Cardiac ventricle fibroblast (primary cell): ENCODE measurements around the gene PCDHA5. TPM values are rescaled to one million over a fixed set of nuclear protein-coding genes. Genes with fewer than 3 reads are reported as not detected.

Experiments used
- total RNA-seq: library from RNA; depleted of rRNA; stranded (reverse); fragments of >200 nt; gene quantifications from 2 replicates; pipeline ENCODE4 v1.2.3, GENCODE V29; 2015

PCDHA5 gene
- not detected in 2 replicates for total RNA-seq

DNA sequence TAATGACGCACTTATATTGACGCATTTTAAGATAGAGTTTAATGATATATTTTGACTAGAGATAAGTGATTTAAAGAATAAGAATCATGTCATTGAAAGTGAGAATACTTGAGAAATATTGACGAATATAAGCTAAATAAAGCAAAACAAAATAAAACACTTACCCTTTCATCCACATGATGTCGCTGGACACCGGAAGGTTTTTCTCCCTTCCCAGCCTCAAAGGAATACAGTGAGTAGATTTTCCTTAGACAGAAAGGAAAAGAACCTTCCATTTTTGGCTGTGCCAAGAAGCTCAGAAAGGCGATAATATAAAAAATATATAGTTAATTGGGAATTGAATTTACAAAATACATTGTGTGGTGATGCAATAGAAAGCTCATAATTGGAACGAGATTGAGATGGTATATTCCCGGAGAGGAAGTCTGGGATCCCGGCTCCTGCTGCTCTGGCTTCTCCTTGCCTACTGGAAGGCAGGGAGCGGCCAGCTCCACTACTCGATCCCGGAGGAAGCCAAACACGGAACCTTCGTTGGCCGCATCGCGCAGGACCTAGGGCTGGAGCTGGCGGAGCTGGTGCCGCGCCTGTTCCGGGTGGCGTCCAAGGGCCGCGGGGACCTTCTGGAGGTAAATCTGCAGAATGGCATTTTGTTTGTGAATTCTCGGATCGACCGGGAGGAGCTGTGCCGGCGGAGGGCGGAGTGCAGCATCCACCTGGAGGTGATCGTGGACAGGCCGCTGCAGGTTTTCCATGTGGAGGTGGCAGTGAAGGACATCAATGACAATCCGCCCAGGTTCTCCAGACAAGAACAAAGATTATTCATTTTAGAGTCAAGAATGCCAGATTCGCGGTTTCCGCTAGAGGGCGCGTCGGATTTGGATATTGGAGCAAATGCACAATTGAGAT, at the start of gene PCDHA5:
Gene PCDHA5, plus strand, starts transcription at position 239 of the 906 bp plus-strand sequence.

DNA sequence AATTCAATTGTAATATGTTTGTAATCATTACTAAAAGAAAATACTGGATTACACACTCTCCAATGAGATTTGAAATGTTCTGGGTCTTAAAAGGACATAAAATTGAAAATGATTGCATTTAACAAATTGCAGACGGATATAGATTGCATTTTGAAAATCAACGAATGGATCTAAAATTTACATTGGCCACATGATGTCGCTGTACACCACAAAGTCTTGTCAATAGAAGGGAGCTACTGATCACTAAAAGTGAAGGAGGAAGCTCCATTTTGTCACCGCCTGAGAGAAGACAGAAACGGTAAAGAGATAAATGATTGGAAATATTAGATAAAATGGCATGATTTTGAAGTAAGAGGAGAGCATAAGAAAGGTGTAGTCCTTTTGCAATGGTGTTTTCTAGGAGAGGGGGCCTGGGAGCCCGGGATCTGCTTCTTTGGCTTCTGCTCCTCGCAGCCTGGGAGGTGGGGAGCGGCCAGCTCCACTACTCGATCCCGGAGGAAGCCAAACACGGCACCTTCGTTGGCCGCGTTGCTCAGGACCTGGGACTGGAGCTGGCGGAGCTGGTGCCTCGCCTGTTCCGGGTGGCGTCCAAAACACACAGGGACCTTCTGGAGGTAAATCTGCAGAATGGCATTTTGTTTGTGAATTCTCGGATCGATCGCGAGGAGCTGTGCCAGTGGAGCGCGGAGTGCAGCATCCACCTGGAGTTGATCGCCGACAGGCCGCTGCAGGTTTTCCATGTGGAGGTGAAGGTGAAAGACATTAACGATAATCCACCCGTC, 35.3 kb upstream of the PCDHA5 start, which contains the start of gene PCDHA1:
Gene PCDHA1, plus strand, starts transcription at position 236 of the 782 bp plus-strand sequence.

DNA sequence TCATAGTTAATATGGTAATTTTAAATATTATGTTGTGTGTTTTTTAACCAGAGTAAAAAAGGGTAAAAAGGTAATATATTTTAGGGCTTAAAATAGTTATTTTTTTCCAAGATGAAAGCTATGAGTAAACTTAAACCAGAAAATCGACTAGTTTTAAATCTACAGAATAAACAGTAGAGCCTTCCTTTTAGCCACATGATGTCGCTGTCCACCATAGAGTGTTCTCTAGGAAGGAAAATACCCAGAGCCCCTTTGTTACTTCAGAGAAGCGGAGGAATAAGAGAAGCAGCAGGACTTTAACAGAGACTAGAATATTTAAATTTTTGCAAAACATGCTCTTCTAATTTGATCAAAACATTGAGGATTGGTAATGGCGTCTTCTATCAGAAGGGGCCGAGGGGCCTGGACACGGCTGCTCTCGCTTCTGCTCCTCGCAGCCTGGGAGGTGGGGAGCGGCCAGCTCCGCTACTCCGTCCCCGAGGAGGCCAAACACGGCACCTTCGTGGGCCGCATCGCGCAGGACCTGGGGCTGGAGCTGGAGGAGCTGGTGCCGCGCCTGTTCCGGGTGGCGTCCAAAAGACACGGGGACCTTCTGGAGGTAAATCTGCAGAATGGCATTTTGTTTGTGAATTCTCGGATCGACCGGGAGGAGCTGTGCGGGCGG, 26.7 kb upstream of the PCDHA5 start, which contains the start of gene PCDHA2:
Gene PCDHA2, plus strand, starts transcription at position 258 of the 664 bp plus-strand sequence.

DNA sequence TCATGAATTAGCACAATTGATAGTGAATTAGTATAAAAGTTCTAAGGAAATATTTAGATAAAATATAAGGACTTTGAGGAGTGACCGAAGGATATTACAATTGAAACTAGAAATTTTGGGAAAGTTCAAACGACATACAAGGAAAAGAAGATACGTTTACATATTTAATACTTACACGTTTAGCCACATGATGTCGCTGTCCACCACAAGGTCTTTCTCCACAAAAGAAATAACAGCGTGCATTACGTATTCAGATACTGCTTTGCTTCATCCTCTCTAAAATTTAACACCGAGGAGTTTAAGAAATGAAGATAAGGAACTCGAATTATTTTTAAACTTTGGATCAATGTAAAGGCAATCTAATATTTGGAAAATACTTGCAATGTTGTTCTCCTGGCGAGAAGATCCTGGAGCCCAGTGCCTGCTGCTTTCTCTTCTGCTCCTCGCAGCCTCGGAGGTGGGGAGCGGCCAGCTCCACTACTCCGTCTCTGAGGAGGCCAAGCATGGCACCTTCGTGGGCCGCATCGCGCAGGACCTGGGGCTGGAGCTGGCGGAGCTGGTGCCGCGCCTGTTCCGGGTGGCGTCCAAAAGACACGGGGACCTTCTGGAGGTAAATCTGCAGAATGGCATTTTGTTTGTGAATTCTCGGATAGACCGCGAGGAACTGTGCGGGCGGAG, 20.5 kb upstream of the PCDHA5 start, which contains the start of gene PCDHA3:
Gene PCDHA3, plus strand, starts transcription at position 242 of the 678 bp plus-strand sequence.

DNA sequence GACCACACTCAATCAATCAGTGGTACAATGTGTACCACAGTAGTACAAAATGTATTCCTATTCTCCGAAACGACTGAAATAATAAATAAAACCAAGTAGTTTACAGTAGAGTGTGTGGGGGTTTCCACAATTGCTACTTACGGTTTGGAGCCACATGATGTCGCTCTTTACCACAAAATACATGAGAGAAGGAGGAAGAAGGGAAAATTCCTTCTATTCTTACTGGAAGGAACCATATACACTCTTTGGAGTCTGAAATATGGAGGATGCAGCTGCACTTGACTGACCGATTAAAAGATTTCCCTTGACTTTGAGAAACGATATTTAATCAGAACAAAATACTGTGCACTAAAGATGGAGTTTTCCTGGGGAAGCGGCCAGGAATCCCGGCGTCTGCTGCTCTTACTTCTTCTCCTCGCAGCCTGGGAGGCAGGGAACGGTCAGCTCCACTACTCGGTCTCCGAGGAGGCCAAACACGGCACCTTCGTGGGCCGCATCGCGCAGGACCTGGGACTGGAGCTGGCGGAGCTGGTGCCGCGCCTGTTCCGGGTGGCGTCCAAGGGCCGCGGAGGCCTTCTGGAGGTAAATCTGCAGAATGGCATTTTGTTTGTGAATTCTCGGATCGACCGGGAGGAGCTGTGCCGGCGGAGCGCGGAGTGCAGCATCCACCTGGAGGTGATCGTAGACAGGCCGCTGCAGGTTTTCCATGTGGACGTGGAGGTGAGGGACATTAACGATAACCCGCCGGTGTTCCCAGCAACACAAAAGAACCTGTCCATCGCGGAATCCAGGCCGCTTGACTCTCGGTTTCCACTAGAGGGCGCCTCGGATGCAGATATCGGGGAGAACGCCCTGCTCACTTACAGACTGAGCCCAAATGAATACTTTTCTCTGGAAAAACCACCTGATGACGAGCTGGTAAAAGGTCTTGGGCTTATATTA, 14.3 kb upstream of the PCDHA5 start, which contains the start of gene PCDHA4:
Gene PCDHA4, plus strand, starts transcription at position 235 of the 942 bp plus-strand sequence.

DNA sequence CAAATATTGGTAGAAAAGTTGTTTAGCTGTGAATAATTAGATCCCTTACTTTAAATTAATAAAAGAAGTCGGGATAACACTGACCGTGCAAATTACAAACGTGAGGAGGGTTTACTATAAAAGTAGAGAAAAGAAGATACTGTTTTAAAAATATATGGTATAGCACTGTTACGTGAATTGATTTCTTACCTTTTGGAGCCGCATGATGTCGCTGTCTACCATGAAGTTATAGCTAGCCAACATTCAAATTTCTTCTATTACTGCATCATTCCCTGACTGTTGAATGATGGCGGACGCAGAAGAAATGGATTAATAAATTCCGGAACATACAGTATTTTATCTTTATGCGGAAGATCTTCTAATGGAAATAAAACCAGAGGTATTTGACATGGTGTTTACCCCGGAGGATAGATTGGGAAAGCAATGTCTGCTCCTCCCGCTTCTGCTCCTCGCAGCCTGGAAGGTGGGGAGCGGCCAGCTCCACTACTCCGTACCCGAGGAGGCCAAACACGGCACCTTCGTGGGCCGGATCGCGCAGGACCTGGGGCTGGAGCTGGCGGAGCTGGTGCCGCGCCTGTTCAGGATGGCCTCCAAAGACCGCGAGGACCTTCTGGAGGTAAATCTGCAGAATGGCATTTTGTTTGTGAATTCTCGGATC, 6.4 kb downstream of the PCDHA5 start, which contains the start of gene PCDHA6:
Gene PCDHA6, plus strand, starts transcription at position 257 of the 658 bp plus-strand sequence. Its CDS starts 132 bp downstream, at position 389.

DNA sequence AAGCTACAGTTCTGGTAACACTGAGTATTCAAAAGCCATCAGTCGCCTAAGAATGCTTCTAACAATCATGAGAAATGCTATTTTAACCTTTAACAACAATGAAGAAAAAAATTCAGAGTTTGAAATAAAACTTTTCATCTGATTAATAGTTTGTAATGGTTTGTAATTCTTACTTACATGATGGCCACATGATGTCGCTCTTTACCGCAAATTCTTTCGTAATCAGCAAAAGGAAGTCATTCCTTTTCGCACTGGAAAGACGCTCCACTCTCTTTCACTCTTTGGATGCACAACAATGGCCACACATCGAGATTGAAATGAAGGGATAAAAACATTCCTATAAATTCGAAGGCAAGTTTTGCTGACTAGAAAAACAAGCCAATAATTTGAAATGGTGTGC, 12.6 kb downstream of the PCDHA5 start, which contains the start of gene PCDHA7:
Gene PCDHA7, plus strand, starts transcription at position 277 of the 400 bp plus-strand sequence. Its CDS starts 115 bp downstream, at position 392.

DNA sequence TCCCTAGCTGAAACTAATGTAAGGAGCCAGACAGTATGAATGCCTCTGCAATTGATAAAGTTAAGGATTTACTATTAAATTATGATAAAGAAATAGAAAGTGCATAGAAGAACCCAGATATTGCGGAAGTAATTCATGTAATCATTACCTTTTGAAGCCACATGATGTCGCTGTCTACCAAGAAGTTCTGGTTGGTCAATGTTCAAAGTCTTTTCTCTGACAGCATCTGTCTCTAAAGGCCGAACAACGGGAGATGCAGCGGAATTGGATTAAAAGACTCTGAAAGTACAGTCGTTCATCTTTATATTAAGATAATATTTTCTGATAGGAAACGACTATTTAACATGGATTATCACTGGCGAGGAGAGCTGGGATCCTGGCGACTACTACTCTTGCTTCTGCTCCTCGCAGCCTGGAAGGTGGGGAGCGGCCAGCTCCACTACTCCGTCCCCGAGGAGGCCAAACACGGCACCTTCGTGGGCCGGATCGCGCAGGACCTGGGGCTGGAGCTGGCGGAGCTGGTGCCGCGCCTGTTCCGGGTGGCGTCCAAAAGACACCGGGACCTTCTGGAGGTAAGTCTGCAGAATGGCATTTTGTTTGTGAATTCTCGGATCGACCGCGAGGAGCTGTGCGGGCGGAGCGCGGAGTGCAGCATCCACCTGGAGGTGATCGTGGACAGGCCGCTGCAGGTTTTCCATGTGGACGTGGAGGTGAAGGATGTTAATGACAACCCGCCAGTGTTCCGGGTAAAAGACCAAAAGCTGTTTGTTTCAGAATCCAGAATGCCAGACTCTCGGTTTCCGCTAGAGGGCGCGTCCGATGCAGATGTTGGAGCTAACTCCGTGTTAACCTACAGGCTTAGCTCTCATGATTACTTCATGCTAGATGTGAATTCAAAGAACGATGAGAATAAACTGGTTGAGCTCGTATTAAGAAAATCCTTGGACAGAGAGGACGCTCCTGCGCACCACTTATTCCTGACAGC, 19.9 kb downstream of the PCDHA5 start, which contains the start of gene PCDHA8:
Gene PCDHA8, plus strand, starts transcription at position 210 of the 985 bp plus-strand sequence. Its CDS starts 135 bp downstream, at position 345.

DNA sequence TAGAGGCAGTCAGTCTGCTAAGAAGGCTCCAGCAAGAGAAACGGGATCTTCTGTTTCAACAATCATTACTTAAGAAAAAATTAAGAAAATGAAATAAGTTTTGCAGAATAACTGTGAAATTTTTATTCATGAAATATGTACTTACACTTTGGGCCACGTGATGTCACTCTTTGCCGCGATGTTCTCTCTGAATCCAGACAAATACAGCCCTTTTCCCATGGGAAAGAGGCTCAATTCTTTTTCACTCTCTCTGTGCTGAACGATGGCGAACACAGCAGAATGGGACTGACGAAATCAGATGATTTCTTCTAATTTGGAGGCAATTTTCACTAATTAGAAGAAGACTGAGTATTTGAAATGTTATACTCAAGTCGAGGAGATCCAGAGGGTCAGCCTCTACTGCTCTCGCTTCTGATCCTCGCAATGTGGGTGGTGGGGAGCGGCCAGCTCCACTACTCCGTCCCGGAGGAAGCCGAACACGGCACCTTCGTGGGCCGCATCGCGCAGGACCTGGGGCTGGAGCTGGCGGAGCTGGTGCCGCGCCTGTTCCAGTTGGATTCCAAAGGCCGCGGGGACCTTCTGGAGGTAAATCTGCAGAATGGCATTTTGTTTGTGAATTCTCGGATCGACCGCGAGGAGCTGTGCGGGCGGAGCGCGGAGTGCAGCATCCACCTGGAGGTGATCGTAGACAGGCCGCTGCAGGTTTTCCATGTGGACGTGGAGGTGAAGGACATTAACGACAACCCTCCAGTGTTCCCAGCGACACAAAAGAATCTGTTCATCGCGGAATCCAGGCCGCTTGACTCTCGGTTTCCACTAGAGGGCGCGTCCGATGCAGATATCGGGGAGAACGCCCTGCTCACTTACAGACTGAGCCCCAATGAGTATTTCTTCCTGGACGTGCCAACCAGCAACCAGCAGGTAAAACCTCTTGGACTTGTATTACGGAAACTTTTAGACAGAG, 27.0 kb downstream of the PCDHA5 start, which contains the start of gene PCDHA9:
Gene PCDHA9, plus strand, starts transcription at position 244 of the 964 bp plus-strand sequence. Its CDS starts 114 bp downstream, at position 358.

DNA sequence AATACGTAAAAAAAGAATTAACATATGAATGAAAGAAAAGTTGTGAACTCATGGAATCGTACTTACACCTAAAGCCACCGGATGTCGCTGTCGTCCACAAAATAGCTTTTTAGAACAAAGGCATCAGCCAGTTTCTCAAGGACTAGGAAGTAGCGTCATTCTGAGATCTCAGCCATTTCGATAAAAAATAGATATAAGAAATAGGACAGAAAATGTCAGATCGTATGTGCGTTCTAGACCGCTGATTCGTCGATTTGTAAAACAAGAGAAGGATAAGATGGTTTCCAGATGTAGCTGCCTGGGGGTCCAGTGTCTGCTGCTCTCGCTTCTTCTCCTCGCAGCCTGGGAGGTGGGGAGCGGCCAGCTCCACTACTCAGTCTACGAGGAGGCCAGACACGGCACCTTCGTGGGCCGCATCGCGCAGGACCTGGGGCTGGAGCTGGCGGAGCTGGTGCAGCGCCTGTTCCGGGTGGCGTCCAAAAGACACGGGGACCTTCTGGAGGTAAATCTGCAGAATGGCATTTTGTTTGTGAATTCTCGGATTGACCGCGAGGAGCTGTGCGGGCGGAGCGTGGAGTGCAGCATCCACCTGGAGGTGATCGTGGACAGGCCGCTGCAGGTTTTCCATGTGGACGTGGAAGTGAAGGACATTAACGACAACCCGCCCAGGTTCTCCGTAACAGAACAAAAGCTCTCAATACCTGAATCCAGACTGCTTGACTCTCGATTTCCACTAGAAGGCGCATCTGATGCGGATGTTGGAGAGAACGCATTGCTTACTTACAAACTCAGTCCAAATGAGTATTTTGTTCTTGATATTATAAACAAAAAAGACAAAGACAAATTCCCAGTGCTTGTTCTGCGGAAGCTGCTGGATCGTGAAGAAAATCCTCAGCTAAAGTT, 34.6 kb downstream of the PCDHA5 start, which contains the start of gene PCDHA10:
Gene PCDHA10, plus strand, starts transcription at position 126 of the 903 bp plus-strand sequence. Its CDS starts 152 bp downstream, at position 278.

DNA sequence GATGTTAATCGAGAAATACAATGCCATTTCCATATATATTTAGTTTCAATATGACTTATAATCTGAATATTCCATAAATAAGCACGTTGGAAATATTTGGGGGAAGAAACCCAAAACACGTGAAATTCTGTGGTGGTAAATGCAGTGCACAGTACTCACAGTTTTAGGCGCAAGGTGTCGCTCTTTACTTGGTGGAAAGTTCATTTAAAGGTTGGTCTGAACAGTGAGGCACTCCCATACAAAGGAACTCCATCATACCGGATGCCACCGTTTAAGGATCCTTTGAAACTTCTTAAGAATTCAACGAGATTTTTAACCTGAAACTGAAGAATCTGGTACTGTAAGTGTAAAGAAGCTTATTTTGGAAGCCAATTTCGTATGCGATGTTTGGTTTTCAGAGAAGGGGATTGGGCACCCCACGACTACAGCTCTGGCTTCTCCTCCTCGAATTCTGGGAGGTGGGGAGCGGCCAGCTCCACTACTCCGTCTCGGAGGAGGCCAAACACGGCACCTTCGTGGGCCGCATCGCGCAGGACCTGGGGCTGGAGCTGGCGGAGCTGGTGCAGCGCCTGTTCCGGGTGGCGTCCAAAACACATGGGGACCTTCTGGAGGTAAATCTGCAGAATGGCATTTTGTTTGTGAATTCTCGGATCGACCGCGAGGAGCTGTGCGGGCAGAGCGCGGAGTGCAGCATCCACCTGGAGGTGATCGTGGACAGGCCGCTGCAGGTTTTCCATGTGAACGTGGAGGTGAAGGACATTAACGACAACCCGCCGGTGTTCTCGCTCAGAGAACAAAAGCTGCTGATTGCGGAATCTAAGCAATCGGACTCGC, 47.5 kb downstream of the PCDHA5 start, which contains the start of gene PCDHA11:
Gene PCDHA11, plus strand, starts transcription at position 237 of the 834 bp plus-strand sequence. Its CDS starts 147 bp downstream, at position 384.

